PC-3 (cell line): ENCODE data around the gene ZNF407. TPM values are rescaled to one million over a fixed set of nuclear protein-coding genes. Genes with fewer than 3 reads are reported as not detected.

Source experiments
- ATAC-seq: fragments of 200-7000 bp; cut with Tn5 transposase; 2 replicates; pipeline ENCODE4 v1.9.1; 2020; ENCODE audit warnings: mild to moderate bottlenecking, moderate library complexity
- BruUV-seq: library from RNA; stranded (reverse); fragments of 400-500 nt; replicated peaks from 2 replicates; lab custom pipeline; 2021; lab: Mats Ljungman, UMichigan
- CTCF ChIA-PET: fragments of 300-600 bp; sonication (Branson Sonifier 250); formaldehyde crosslinking; loops from one replicate; lab custom pipeline; 2022; ENCODE audit warnings: antibody characterized with exemption; lab: Charles Lee
- POLR2A ChIA-PET: fragments of 300-600 bp; sonication (Branson Sonifier 250); formaldehyde crosslinking; loops from one replicate; lab custom pipeline; 2022; ENCODE audit warnings: antibody characterized with exemption; ENCODE audit not compliant: unreplicated experiment; lab: Charles Lee
- DNase-seq: peaks from one replicate; pipeline ENCODE4 v3.0.0-alpha.2; 2015
- H2AFZ ChIP-seq: fragments of 300-600 bp; sonication (generic); 2 replicates; pipeline ENCODE4 v1.6.0; 2016; ENCODE audit warnings: antibody characterized with exemption, low read length
- H3F3A ChIP-seq: fragments of 300-600 bp; sonication (generic); one replicate; pipeline ENCODE4 v1.6.0; 2017; ENCODE audit warnings: antibody characterized with exemption, low read length, control low read depth, mild to moderate bottlenecking; ENCODE audit not compliant: unreplicated experiment
- H3K27ac ChIP-seq: fragments of 300-600 bp; sonication (generic); 2 replicates; pipeline ENCODE4 v1.5.1; 2016; ENCODE audit warnings: mild to moderate bottlenecking, low read length
- H3K27me3 ChIP-seq: fragments of 300-600 bp; sonication (generic); 2 replicates; pipeline ENCODE4 v1.6.1; 2016; ENCODE audit warnings: low read length, mixed read lengths
- H3K36me3 ChIP-seq: fragments of 300-600 bp; sonication (generic); 2 replicates; pipeline ENCODE4 v1.6.1; 2016; ENCODE audit warnings: low read depth, mixed run types, low read length, mixed read lengths
- H3K4me1 ChIP-seq: fragments of 300-600 bp; sonication (generic); 2 replicates; pipeline ENCODE4 v1.5.1; 2016; ENCODE audit warnings: low read length; ENCODE audit not compliant: insufficient read depth
- H3K4me2 ChIP-seq: fragments of 300-600 bp; sonication (generic); 2 replicates; pipeline ENCODE4 v1.6.0; 2016; ENCODE audit warnings: low read length
- H3K4me3 ChIP-seq: fragments of 300-600 bp; sonication (generic); 2 replicates; pipeline ENCODE4 v1.5.1; 2016; ENCODE audit warnings: mild to moderate bottlenecking, low read length, mixed read lengths
- H3K79me2 ChIP-seq: fragments of 300-600 bp; sonication (generic); 2 replicates; pipeline ENCODE4 v1.6.1; 2017; ENCODE audit warnings: low read length, mixed read lengths
- H3K9ac ChIP-seq: fragments of 300-600 bp; sonication (generic); 2 replicates; pipeline ENCODE4 v1.6.0; 2016; ENCODE audit warnings: mild to moderate bottlenecking, low read length
- H3K9me2 ChIP-seq: fragments of 300-600 bp; sonication (generic); replicated peaks from 2 replicates; pipeline ENCODE4 v1.6.1; 2016; ENCODE audit warnings: mixed run types, low read length, mixed read lengths
- H3K9me3 ChIP-seq: fragments of 300-600 bp; sonication (generic); 2 replicates; pipeline ENCODE4 v1.6.1; 2016; ENCODE audit warnings: low read length, mixed read lengths
- H4K20me1 ChIP-seq: fragments of 300-600 bp; sonication (generic); 2 replicates; pipeline ENCODE4 v1.6.1; 2016; ENCODE audit warnings: low read length, mixed read lengths
- CTCF ChIP-seq: fragments of 300-600 bp; sonication (generic); conservative IDR thresholded peaks from 2 replicates; pipeline ENCODE4 v1.5.1; 2017; ENCODE audit warnings: antibody characterized with exemption, low read depth, mild to moderate bottlenecking, low read length
- EZH2 ChIP-seq: fragments of 300-600 bp; sonication (generic); IDR thresholded peaks from one replicate; pipeline ENCODE4 v1.6.1; 2017; ENCODE audit warnings: antibody characterized with exemption, mild to moderate bottlenecking, low read length; ENCODE audit not compliant: unreplicated experiment
- EZH2phosphoT487 ChIP-seq: fragments of 300-600 bp; sonication (generic); IDR thresholded peaks from 2 replicates; pipeline ENCODE4 v1.6.1; 2018; ENCODE audit warnings: mild to moderate bottlenecking, antibody characterized with exemption, low read length, borderline replicate concordance
- intact Hi-C: fragments of 100-400 bp; cut with micrococcal nuclease; formaldehyde crosslinking; loops from 2 replicates; pipeline ENCODE4 v1.9.0; 2023
- total RNA-seq: library from RNA; depleted of rRNA; stranded (reverse); fragments of >200 nt; gene quantifications from 2 replicates; pipeline ENCODE4 v1.2.3, GENCODE V29; 2014

The ZNF407 gene
- total RNA-seq, 1 experiment from 2014 or later, result 9.3 TPM

DNA sequence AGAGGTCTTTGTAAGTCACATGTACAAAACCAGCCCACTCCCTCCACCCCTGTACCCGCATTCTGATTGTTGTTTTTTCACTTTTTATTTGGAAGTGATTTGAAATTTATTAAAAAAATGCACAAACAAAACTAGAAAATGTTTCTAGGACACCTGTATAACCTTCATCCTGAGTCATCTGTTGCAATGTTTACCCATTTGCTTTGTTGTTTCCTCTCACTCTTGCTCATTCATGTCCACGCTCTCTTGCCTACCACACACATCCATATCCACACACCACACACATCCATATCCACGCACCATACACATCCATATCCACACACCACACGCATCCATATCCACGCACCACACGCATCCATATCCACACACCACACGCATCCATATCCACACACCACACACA lies 18.8 kb downstream of the ZNF407 start:
- no peak overlapping the region for H2AFZ ChIP-seq
- H3K27me3 ChIP-seq, result no peaks in the 10 kb centered on the region
- no peaks in the 10 kb centered on the region for H3F3A ChIP-seq
- no peaks in the 10 kb centered on the region for H3K9me3 ChIP-seq
- H3K79me2 ChIP-seq, result peaks cover 61% of the 10 kb centered on the region
- peak; percentile 89 for ATAC-seq
- peak overlapping the region; percentile 42; the same call in 1 of the 2 replicates for H3K4me3 ChIP-seq
- peak overlapping the region; percentile 42 for H3K27ac ChIP-seq
- intact Hi-C loops, result no loop called here
- H3K9ac ChIP-seq, result no peak overlapping the region
- TF ChIP-seq EZH2, result no peak
- TF ChIP-seq CTCF, result no peak
- no peak for TF ChIP-seq EZH2phosphoT487
- CTCF ChIA-PET, result no interaction called here
- H3K4me2 ChIP-seq, result peak overlapping the region; percentile 64
- peaks cover 7% of the 10 kb centered on the region; the same call in 1 of the 2 replicates for H4K20me1 ChIP-seq
- DNase-seq, result peak; percentile 60
- BruUV-seq, result no TSS peak
- POLR2A ChIA-PET, result no interaction called here
- H3K4me1 ChIP-seq, result peaks cover 26% of the 10 kb centered on the region
- H3K9me2 ChIP-seq, result no peaks in the 10 kb centered on the region
- no peaks in the 10 kb centered on the region for H3K36me3 ChIP-seq

- POLR2A ChIA-PET, result no interaction called here
- Histone ChIP-seq H4K20me1 (peaks cover 7% of the 10 kb centered on the region; the same call in 1 of the 2 replicates), H3K79me2 (peaks cover 54% of the 10 kb centered on the region), H3F3A (no peaks in the 10 kb centered on the region), H2AFZ (no peak overlapping the region), H3K9me2 (no peaks in the 10 kb centered on the region), H3K4me1 (peaks cover 26% of the 10 kb centered on the region), H3K4me3 (no peak overlapping the region), H3K27me3 (no peaks in the 10 kb centered on the region), H3K9me3 (no peaks in the 10 kb centered on the region), H3K9ac (no peak overlapping the region), H3K27ac (no peak overlapping the region), H3K36me3 (no peaks in the 10 kb centered on the region), H3K4me2 (no peak overlapping the region)
- intact Hi-C loops, result no loop called here
- no peak for DNase-seq
- CTCF ChIA-PET, result no interaction called here
- ATAC-seq, result no peak
- BruUV-seq, result no TSS peak
- no peak for TF ChIP-seq EZH2phosphoT487
- no peak for TF ChIP-seq EZH2
- TF ChIP-seq CTCF, result no peak
Observed at GRCh38 chr18:74617486-74617885, 19.8 kb downstream of the ZNF407 start.

- Histone ChIP-seq H3K36me3 (no peaks in the 10 kb centered on the region), H3K4me3 (no peak overlapping the region), H3K4me2 (no peak overlapping the region), H3F3A (no peaks in the 10 kb centered on the region), H3K9me2 (no peaks in the 10 kb centered on the region), H2AFZ (no peak overlapping the region), H3K27me3 (no peaks in the 10 kb centered on the region), H3K9ac (no peak overlapping the region), H3K9me3 (no peaks in the 10 kb centered on the region), H3K4me1 (no peaks in the 10 kb centered on the region), H4K20me1 (peaks cover under 1% of the 10 kb centered on the region; the same call in 1 of the 2 replicates), H3K27ac (no peak overlapping the region), H3K79me2 (peaks cover 26% of the 10 kb centered on the region)
- no peak for ATAC-seq
- CTCF ChIA-PET, result no interaction called here
- no TSS peak for BruUV-seq
- POLR2A ChIA-PET, result no interaction called here
- no peak for TF ChIP-seq CTCF
- TF ChIP-seq EZH2phosphoT487, result no peak
- no peak for TF ChIP-seq EZH2
- DNase-seq, result no peak
- intact Hi-C loops, result loop anchor here (10.0 kb wide), 1 partner anchor 1723 kb away; no protein-coding TSS in a partner anchor
Observed at GRCh38 chr18:74622072-74622471, 24.4 kb downstream of the ZNF407 start.
